HCT116 (cell line): Measurements from ENCODE around the gene ZFYVE19. TPM values are rescaled to one million over a fixed set of nuclear protein-coding genes. Genes with fewer than 3 reads are reported as not detected.

Source experiments
- ATAC-seq: fragments of 200-7000 bp; cut with Tn5 transposase; 2 replicates; pipeline ENCODE4 v1.9.1; 2020; ENCODE audit warnings: mild to moderate bottlenecking, moderate library complexity
- BruUV-seq: library from RNA; stranded (reverse); fragments of 400-500 nt; replicated peaks from 2 replicates; lab custom pipeline; 2021; lab: Mats Ljungman, UMichigan
- CTCF ChIA-PET: fragments of 300-600 bp; sonication (Branson Sonifier 250); formaldehyde crosslinking; loops from one replicate; lab custom pipeline; 2021; ENCODE audit warnings: antibody characterized with exemption; lab: Charles Lee
- POLR2A ChIA-PET: fragments of 300-600, 350-600 bp; sonication (Branson Sonifier 250); formaldehyde crosslinking; loops from one replicate; lab custom pipeline; 2021; ENCODE audit warnings: antibody characterized with exemption; lab: Charles Lee
- RAD21 ChIA-PET, 2 experiments: fragments of 300-600 bp; sonication (Branson Sonifier 250); formaldehyde crosslinking; loops; one replicate each; lab custom pipeline; 2023; ENCODE audit warnings: low total read pairs in 2 of 2; ENCODE audit not compliant: uncharacterized antibody in 2 of 2, unreplicated experiment in 2 of 2, low non-redundant PET in 1 of 2; lab: Charles Lee
- DNase-seq: peaks from one replicate; pipeline ENCODE4 v3.0.0-alpha.2; 2010; ENCODE audit warnings: low read depth, low spot score
- H2AFZ ChIP-seq: fragments of 200-600 bp; shearing (Covaris generic), sonication (generic); 2 replicates; pipeline ENCODE4 v1.6.1; 2017; ENCODE audit warnings: low read depth, mixed run types, mixed read lengths, antibody characterized with exemption, low read length; ENCODE audit not compliant: poor library complexity, severe bottlenecking
- H3K27ac ChIP-seq: 2 replicates; pipeline ENCODE4 v1.5.1; 2012; ENCODE audit warnings: low read depth, low read length
- H3K27me3 ChIP-seq: fragments of 200-600 bp; sonication (generic); 2 replicates; pipeline ENCODE4 v1.6.1; 2016; ENCODE audit warnings: mixed run types, low read length, mixed read lengths; ENCODE audit not compliant: insufficient read depth
- H3K36me3 ChIP-seq, 2 experiments: fragments of 200-500 bp in 1 of 2; fragments of 200-600 bp in 1 of 2; sonication (Bioruptor generic) in 1 of 2; sonication (generic) in 1 of 2; 2 replicates each; pipeline versions ENCODE4 v1.5.1 to v1.6.1; 2014 to 2016; ENCODE audit warnings: low read length in 2 of 2, inconsistent platforms in 1 of 2, mixed read lengths in 1 of 2, mixed run types in 1 of 2; ENCODE audit not compliant: insufficient read depth in 2 of 2, control insufficient read depth in 1 of 2
- H3K4me1 ChIP-seq, 2 experiments: fragments of 200-600 bp in 1 of 2; sonication (generic) in 1 of 2; 2 replicates each; pipeline versions ENCODE4 v1.5.1 to v1.6.1; 2012 to 2017; ENCODE audit warnings: low read length in 2 of 2, inconsistent platforms in 1 of 2, mild to moderate bottlenecking in 1 of 2, mixed read lengths in 1 of 2, mixed run types in 1 of 2, moderate library complexity in 1 of 2; ENCODE audit not compliant: insufficient read depth in 2 of 2, control insufficient read depth in 1 of 2
- H3K4me2 ChIP-seq: fragments of 200-600 bp; sonication (generic); 2 replicates; pipeline ENCODE4 v1.6.1; 2017; ENCODE audit warnings: mixed run types, low read length, mixed read lengths
- H3K4me3 ChIP-seq, 2 experiments: fragments of 200-600 bp in 1 of 2; sonication (generic) in 1 of 2; replicated peaks in 1 of 2; 2 replicates each; pipeline ENCODE4 v1.5.1; 2011 to 2016; ENCODE audit warnings: low read length in 2 of 2, control low read depth in 1 of 2, low read depth in 1 of 2, mild to moderate bottlenecking in 1 of 2, mixed read lengths in 1 of 2, mixed run types in 1 of 2
- H3K79me2 ChIP-seq: fragments of 200-600 bp; sonication (generic); 2 replicates; pipeline ENCODE4 v1.6.1; 2017; ENCODE audit warnings: mild to moderate bottlenecking, mixed run types, low read length, moderate library complexity, mixed read lengths; ENCODE audit not compliant: insufficient read depth
- H3K9ac ChIP-seq: fragments of 200-600 bp; sonication (generic); 2 replicates; pipeline ENCODE4 v1.6.1; 2016; ENCODE audit warnings: low read length, mixed read lengths
- H3K9me2 ChIP-seq: fragments of 200-600 bp; sonication (generic), shearing (Covaris generic); 2 replicates; pipeline ENCODE4 v1.6.1; 2017; ENCODE audit warnings: mixed run types, mild to moderate bottlenecking, moderate library complexity; ENCODE audit not compliant: insufficient read depth
- H3K9me3 ChIP-seq, 2 experiments: fragments of 200-500 bp in 1 of 2; fragments of 200-600 bp in 1 of 2; sonication (Bioruptor generic) in 1 of 2; sonication (generic) in 1 of 2; 2 replicates each; pipeline ENCODE4 v1.6.1; 2014 to 2017; ENCODE audit warnings: low read length in 2 of 2, mixed read lengths in 2 of 2, inconsistent platforms in 1 of 2, low read depth in 1 of 2, mild to moderate bottlenecking in 1 of 2, mixed run types in 1 of 2, moderate library complexity in 1 of 2; ENCODE audit not compliant: control insufficient read depth in 1 of 2, insufficient read depth in 1 of 2
- H4K20me1 ChIP-seq: fragments of 200-600 bp; sonication (generic), shearing (Covaris generic); 2 replicates; pipeline ENCODE4 v1.6.1; 2017; ENCODE audit warnings: mixed run types, mild to moderate bottlenecking, moderate library complexity; ENCODE audit not compliant: insufficient read depth
- CEBPB ChIP-seq: IDR thresholded peaks from 2 replicates; pipeline ENCODE4 v1.6.1; 2012; ENCODE audit warnings: low read depth
- intact Hi-C: fragments of 100-400 bp; cut with micrococcal nuclease; formaldehyde crosslinking; loops from 2 replicates; pipeline ENCODE4 v1.10.0; 2022
- total RNA-seq: library from RNA; stranded (reverse); gene quantifications from one replicate; pipeline ENCODE4 v1.2.1, GENCODE V29; 2021; ENCODE audit not compliant: unreplicated experiment
- TF ChIP-seq, protein P1 (sequence below): IDR thresholded peaks from 2 replicates; pipeline ENCODE4 v1.6.1; 2012; ENCODE audit warnings: low read depth

ZFYVE19 gene
- total RNA-seq, 1 experiment from 2014 or later: 29.1 TPM

DNA sequence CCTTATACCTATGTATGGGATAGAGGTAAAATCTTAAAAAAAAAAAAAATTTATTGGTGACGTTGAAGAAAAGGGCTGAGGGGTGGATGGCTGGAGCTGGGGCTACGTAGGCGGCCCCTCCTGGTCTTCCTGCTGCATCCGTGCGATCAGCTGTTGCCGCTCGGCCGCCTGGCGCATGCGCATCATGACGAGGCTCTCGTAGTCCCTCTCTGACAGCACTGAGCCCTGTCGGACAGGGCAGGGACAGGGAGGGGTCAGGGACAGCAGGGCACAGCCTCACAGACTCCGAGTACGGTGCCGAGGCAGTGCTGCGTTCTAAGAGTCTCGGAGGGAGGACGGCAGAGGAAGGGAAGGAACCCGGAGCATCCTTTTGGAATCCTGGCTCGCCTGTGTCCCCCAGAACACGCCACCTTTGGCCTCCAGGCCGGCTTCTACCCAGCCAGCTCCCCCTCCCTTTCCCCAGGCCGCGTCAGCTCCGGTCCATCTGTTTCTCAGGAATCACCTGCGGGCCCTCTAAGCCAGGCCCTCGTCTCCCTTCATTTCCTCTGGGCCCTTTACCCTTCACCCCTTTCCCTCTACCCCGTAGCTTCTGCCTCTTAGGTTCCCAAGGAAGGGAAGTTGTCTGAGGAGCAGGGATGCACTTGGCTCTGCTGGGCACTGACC is 38.9 kb upstream of the ZFYVE19 start:
- H3K4me1 ChIP-seq: peaks cover 27 to 70% of the 10 kb centered on the region in 2 experiments

More for the DNA sequence above, 38.9 kb upstream of the ZFYVE19 start:
- Histone ChIP-seq H3K27me3 (no peaks in the 10 kb centered on the region), H3K4me3 (no peak overlapping the region), H2AFZ (no peak overlapping the region), H3K9ac (no peak overlapping the region), H3K36me3 (no peaks in the 10 kb centered on the region; a peak in 1 of 4 replicates), H3K4me2 (no peak overlapping the region), H3K27ac (no peak overlapping the region; the same call in 1 of the 2 replicates), H3K9me2 (no peaks in the 10 kb centered on the region), H4K20me1 (no peaks in the 10 kb centered on the region), H3K9me3 (no peaks in the 10 kb centered on the region), H3K79me2 (no peaks in the 10 kb centered on the region)
- ChIA-PET CTCF (no interaction called here), RAD21 (no interaction called here), POLR2A (no interaction called here)
- ATAC-seq (no peak), DNase-seq (no peak)
- TF ChIP-seq, protein P1, sequence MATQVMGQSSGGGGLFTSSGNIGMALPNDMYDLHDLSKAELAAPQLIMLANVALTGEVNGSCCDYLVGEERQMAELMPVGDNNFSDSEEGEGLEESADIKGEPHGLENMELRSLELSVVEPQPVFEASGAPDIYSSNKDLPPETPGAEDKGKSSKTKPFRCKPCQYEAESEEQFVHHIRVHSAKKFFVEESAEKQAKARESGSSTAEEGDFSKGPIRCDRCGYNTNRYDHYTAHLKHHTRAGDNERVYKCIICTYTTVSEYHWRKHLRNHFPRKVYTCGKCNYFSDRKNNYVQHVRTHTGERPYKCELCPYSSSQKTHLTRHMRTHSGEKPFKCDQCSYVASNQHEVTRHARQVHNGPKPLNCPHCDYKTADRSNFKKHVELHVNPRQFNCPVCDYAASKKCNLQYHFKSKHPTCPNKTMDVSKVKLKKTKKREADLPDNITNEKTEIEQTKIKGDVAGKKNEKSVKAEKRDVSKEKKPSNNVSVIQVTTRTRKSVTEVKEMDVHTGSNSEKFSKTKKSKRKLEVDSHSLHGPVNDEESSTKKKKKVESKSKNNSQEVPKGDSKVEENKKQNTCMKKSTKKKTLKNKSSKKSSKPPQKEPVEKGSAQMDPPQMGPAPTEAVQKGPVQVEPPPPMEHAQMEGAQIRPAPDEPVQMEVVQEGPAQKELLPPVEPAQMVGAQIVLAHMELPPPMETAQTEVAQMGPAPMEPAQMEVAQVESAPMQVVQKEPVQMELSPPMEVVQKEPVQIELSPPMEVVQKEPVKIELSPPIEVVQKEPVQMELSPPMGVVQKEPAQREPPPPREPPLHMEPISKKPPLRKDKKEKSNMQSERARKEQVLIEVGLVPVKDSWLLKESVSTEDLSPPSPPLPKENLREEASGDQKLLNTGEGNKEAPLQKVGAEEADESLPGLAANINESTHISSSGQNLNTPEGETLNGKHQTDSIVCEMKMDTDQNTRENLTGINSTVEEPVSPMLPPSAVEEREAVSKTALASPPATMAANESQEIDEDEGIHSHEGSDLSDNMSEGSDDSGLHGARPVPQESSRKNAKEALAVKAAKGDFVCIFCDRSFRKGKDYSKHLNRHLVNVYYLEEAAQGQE: no peak
- no peak for TF ChIP-seq CEBPB
- BruUV-seq: no TSS peak
- intact Hi-C loops: no loop called here
